ENCODE measurements around the gene CROCC2.

The CROCC2 gene

DNA sequence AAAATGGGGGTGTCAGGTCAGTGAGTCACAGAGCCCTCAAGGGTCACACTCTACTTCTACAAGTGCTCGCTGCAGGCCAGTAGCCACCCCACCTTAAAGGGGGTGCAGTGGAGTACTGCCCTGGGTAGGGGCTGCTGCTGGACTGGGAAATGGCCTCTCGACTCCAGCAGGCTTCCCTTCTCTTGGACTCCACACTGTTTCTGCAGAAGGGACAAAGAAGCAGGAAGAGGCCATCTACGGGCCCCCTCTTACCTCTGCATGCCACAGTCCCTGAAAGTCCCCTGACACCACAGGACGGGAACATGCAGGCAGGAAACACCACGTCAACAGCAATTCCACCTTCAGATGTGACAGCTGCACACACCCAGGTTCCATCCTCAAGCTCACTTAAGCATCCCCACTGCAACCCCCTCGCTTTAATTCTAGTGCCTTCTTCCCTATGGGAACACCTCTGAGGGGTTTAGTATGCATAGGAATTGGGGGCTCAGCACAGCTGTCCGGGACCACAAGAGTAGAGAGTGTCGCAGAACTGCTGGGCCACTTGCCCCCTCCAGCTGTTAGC is 114.6 kb downstream of the CROCC2 start:
- no peak for DNase-seq

DNA sequence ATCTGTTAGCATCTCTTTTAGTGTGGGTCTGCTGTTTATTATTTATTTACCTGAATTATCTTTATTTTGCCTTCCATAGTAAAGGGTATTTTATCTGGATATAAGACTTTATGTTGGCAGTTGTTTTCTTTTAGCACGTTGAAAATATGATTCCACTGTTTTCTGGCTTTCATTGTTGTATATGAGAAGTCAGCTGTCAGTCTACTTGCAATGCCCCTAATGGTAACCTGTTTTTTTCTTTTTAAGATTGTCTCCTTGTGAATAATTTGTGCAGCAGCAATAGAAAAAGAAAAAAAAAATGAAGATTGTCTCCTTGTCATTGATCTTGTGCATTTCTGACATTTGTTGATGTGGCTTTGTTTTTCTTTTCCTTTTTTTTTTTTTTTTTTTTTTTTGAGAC is 119.5 kb downstream of the CROCC2 start:
- no peak for DNase-seq

DNA sequence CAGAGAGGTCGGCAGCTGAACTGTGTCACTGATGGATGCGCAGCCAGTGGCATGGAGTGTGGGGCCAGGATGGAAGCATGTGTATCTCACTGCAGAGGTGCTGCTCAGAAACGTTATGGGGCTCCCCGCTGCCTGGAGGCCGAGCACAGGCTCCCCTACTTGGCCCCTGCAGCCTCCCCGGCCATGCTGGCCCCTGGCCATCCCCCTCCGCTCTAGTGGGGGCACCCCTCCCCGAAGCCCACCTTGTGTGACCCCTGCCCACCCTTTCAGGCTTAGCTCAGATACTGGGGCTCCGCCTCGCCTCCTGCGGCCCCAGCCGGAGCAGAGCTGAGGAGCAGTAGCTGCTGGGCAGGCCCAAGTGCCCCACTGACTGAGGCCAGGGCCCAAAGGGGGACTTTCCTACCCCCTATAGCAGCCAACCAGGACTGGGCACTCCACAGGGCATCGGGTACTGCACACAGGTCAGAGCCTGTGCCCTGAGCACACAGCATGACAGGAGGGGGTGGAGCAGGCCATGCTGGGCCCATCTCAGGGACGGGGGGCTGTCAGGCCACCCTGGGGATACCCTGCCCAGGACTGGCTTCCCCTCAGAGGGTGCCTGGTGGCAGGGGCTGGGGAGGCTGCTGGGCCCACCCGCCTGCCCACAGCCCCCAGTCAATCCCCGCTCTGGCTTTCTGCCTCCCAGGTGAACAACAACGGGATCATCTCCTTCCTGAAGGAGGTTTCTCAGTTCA is 123.6 kb downstream of the CROCC2 start:
- DNase-seq = no peak

DNA sequence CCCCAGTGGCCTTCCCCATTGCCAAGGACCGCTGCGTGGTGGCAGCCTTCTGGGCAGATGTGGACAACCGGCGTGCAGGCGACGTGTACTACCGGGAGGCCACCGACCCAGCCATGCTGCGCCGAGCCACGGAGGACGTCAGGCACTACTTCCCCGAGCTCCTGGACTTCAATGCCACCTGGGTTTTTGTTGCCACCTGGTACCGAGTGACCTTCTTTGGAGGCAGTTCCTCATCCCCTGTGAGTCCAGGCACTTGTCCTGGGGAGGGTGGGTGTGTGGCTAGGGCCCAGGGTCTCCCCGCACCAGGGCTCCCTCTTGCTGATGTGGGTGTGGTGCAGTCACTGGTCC is 124.2 kb downstream of the CROCC2 start:
- no peak for DNase-seq

DNA sequence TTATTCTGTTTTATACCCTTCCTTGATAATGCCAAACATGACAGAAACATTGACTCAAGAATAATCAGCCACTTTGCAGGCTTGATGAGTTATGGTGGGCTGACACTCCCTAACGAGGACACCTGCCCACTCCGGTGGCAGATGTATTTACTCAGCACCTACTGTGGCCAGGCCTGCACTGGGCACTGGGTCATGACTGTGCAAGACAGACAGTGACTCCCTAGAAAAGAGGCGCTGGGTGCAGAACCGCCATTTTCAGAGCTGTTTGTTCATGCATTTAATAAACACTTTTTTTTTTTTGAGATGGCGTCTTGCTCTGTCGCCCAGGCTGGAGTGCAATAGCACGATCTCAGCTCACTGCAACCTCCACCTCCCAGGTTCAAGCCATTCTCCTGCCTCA is 124.7 kb downstream of the CROCC2 start:
- DNase-seq = no peak

DNA sequence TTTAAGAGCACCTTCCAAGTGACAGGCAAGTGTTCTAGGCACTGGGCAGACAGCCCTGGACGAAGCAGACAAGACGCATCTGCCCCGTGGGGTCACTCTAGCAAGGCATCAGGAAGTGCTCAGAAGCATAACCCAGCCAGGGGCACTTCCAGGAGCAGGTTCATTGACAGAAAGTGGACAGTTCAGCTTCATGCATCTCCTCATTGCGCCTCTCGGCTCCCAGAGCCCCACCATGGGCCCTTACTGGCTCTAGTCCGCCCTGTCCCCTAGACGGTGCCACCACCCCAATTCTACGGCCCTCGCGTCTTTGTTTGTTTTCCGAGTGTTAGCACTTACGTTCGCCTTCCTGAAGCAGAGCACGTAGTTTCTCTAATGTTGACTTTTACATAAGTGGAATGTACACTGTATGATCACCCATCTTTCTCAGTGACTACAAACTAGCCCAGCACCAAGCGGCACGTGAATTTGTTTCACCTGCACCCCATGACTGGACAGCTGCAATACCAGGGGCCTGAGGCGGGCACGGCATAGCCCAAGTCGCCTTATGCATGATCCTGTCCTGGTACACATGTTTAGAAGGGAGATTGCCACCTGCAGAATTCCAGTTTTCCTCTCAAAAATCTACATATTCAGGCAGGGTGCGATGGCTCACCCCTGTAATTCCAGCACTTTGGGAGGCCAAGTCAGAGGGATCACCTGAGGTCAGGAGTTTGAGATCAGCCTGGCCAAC is 125.5 kb downstream of the CROCC2 start:
- DNase-seq = no peak

DNA sequence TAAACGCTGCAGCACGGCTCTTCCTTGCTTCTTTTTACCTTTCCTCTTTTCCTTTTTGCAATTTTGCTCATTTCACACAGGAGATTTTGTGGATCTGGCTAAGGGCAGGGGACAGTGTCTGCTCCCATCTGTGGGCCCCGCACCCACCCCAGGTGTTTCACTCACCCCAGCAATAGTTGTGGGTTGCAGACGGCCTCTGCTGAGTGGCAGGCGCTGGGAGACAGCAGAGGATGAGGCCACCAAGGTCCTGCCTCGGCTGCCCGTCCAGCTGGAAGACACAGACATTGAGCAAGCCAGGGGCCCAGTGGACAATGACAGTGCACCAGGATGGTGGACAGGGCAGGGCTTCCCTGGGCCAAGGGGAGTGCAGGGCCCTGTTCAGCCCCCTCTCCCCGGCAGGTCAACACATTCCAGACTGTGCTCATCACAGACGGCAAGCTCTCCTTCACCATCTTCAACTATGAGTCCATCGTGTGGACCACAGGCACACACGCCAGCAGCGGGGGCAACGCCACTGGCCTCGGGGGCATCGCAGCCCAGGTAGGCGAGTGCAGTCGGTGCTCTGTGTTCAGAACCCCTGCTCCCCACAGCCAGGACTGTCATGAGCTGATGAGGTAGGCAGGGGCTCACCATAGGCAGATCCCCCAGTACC is 127.3 kb downstream of the CROCC2 start:
- no peak for DNase-seq

DNA sequence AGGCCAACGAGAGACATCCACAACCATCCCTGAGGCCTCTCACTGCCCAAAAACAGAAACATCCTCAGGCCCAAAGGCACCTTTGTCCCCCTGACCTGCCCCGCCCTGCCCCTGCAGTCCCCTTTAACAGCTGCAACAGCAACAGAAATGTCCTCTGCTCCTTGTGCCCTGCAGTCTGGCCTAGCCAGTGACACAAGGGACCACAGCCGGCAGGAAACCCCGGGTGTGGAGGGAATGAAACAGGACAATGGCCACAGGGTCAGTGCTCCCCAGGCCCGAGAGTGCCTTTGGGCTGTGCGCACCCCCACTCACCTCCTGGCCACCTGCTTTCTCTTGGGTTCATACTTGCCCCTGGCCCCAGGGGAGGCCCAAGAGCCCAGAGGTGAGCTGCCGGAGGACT is 127.9 kb downstream of the CROCC2 start:
- DNase-seq = no peak

DNA sequence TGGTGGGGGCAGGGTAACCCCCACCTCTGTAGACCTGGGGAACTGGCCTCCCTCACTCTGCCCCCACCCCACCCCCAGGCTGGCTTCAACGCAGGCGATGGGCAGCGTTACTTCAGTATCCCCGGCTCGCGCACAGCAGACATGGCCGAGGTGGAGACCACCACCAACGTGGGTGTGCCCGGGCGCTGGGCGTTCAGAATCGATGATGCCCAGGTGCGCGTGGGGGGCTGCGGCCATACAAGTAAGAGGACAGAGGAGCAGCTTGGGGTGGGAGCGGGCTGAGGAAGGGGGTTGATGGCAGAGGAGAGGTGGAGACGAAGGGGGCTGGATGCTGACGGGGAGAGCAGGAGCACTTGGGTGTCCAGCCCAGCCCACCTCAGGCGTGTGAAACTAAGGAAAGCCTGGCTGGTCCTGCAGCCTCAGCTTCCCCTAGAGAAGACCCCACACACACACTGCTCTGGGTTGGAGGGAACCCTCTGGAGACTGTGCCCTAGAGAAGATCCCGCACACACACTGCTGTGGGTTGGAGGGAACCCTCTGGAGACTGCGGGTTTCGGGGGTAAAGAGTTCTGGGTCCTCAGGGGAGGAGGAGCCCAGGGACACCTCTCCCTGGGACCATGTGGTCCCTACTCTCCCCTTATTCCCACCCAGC is 128.5 kb downstream of the CROCC2 start:
- no peak for DNase-seq

DNA sequence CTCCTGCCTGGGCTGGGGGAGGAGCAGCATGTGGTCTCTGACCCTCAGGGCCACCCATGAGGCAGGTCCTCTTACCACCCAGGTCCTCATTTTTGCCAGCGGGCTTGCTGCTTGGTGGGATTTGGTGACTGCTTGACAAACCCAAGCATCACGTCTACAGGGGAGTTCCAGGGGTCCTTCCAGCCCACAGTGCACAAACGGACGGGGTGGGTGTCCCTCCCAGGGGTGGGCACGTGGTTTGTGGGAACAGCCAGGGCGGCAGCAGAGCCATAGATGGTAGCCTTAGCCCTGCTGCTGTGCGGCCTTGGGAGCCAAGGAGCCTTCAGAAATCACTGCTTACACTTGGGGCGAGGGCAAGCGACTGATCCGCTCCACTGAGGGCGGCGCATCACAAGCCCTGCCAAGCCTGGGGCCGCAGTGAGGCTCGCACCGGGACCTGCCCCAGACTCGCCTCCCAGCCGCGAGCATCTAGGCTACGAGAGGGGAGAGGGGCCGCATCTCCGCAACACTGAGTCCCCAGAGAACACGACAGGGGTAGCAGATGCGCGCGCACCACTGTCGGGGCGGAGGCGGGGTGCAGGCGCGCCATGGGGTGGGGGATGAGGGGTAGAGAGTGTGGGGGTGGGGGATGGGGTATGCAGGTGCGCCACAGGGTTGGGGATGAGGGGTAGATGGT is 129.1 kb downstream of the CROCC2 start:
- DNase-seq = no peak

DNA sequence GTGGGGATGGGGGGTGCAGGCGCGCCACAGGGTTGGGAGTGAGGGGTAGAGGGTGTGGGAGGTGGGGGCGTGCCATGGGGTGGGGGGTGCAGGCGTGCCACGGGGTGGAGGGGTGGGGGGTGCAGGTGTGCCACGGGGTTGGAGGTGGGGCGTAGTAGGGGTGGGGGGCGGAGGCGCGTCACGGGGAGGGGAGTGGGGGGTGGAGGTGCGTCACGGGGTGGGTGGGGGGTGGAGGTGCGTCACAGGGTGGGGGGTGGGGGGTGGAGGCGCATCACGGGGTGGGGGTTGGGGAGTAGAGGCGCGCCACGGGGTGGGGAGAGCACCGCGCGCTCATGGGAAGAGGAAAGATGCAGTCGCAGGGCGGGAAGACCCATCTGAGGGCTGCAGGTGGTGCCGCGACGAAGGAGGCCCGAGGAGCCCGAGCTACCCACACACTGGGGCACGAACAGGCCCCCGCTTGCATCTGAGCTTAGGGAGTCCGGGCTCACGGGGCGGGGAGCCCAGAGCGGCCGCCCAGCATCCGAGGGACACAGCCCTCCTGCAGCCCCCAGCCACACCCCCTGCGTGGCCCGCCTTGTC is 129.8 kb downstream of the CROCC2 start:
- DNase-seq = no peak

DNA sequence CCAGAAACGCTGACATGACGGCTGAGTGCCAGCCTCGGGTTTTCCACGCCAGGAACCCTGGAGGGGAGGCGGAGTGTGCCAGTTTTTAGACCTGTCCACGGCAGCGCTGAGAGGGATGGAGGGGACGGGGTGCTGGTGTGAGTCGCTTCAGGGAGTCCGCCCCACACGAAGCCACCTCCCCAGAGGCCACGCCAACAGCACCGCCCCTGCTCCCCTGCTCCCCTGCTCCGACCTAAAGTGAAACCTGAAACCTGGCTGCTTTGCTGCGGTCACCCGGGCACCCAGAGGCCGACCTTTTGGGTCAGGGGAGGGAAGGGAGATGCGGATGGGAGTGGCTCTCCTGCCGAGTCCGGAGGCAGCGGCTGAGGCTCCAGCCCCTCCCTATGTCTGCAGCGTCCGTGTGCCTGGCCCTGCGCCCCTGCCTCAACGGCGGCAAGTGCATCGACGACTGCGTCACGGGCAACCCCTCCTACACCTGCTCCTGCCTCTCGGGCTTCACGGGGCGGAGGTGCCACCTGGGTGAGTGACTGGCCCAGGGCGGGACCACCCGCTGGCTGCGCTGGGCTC is 130.3 kb downstream of the CROCC2 start:
- DNase-seq = no peak

DNA sequence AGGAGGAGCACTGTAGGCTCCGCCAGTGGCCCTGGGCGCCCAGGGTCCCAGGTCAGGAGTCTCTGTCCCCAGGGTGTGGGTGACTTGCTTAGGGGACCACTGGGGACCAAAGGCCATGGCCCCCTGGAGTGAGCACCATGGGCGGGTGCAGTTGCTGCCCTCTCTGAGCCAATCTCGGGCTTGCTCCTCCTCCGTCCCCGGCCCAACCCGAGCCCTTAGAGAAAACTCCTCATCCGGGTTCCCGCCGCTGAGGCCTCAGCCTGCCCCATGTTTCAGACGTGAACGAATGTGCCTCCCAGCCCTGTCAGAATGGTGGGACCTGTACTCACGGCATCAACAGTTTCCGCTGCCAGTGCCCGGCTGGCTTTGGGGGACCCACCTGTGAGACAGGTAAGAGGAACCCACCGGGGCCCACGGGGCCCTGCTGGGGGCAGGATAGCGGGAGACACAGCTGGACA is 130.9 kb downstream of the CROCC2 start:
- DNase-seq = no peak

DNA sequence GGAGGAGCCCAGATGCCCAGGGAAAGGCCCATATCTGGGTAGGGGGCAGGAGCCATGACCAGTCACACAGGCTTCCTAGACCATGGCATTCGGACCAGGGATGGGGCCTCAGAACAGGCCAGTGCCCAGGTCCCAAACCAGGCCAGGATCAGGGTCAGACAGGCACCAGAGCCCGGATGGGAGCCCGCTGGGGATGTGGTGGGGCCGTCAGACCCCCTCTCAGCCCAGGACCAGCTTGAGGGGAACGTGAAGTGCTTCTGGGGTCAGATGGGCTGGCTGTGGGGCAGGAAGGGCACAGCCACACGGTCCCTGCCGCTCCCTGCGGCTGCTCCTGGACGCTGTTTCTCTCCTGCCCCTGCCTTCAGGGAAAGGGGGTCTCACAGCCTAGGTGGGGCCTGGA is 131.4 kb downstream of the CROCC2 start:
- DNase-seq = no peak

DNA sequence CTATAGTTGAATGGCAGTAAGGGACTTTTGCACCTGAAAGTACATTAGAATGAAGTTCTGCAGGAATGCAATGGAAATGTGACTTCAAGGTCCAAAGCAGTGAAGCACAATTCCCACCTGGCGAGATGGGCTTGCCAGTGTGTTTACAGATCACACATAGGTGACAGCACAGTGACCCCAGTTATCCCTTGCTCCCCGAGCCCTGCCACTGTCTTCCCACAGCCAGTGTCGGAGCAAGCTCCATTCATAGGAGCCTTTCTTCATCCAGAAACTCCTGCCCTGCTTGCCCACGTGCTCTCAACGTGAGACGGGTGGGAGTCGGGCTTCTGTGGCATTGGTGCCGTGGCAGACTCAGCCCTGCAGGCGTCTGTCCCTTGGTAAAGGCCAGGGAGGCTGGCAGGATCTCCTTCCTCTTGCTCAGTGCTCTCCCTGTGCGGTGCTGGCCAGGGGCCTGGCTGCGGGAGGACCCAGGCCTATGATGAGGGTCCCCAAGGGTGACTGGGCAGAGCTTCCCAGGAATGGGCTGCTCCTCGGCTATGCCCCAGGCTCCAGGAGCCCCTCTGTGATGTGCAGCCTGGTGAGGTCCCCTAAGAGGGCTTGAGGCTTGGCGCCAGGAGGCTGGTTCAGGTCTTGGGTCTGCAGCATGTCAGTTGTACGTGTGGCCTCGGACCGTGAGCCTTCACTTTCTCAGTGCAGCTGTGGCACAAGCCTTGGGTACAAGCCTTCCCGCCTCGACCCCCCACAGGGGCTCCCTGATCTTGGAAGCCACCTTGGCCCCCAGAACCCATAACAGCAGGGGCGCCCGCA is 132.4 kb downstream of the CROCC2 start:
- no peak for DNase-seq

DNA sequence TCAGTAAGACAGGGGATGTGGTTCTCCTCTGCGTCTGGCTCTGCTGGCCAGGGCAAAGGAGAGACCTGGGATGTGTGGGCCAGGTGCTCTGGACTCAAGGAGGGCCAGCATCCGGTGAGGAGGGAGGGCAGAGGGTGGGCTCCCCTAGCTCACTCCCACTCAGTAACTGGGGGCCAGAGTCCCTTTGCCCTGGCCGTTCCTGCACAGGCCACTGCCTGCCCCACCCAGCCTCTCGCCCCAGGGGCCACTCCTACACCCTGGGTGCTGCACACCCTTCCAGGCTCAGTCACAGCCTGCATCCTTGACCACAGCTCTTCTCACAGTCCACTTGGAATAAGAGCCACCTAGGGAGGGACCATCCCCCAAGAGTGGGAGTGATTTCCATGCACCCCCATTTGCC is 133.3 kb downstream of the CROCC2 start:
- no peak for DNase-seq

DNA sequence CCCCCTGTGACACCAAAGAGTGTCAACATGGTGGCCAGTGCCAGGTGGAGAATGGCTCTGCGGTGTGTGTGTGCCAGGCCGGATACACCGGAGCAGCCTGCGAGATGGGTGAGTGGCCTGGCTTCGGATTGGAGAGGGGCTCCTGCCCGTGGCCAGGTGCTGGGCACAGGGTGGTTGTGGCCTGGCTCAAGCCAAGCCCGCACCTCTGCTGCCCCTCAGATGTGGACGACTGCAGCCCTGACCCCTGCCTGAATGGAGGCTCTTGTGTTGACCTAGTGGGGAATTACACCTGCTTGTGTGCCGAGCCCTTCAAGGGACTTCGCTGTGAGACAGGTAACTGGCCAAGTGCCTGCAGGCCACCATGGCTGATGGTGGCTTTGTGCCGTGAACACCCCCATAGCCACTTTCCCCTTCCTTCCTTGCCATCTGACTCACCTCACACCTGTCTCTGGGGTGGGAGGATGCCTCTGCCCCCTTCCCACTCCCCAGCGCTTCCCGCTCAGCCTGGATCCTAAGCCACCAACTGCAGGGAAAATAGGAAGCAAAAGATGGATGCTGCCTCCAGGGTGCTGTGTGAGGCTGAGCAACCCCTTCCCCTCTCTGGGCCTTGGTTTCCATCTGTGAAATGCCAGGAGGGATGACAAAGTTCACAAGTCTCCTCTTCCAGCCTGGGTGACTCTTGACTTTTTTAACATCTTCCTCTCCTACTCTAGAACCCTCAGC is 134.1 kb downstream of the CROCC2 start:
- no peak for DNase-seq

DNA sequence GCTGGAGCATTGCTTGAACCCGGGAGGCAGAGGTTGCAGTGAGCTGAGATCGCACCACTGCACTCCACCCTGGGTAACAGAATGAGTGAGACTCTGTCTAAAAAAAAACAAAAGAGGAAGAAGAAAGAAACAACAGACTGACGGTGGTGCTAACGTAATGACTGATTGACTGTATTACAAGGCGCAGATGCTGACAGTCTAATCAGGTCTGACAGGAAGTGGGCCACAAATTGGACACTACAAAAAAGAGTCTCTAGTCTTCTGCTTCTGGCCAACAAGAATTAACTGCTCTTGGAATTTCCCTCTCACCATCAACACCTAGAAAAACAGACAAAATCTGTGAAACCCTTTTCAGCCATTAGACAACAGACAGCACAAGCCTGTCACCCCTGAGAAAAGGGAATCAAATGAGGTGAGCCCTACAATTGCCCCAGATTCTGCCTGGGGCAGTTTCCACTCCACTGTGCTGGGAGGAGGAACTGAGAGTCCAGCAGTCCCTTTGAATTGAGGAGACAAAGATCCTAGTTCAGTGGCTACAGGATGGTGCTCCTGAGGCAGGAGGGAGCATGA is 135.5 kb downstream of the CROCC2 start:
- no peak for DNase-seq
